OCI-LY1 (cell line): ENCODE results near the gene CIDEA.

Experiments
- H2AFZ ChIP-seq: fragments of 200-600 bp; sonication (generic), shearing (Covaris generic); 2 replicates; pipeline ENCODE4 v1.6.0; 2014; ENCODE audit warnings: antibody characterized with exemption, mild to moderate bottlenecking, low read length
- H3F3A ChIP-seq: fragments of 200-600 bp; sonication (generic), shearing (Covaris generic); 2 replicates; pipeline ENCODE4 v1.6.0; 2014; ENCODE audit warnings: mild to moderate bottlenecking, antibody characterized with exemption, low read length, moderate library complexity; ENCODE audit not compliant: insufficient read depth
- H3K27ac ChIP-seq: fragments of 200-600 bp; sonication (generic); 2 replicates; pipeline ENCODE4 v1.5.1; 2014; ENCODE audit warnings: low read length, mixed run types, mild to moderate bottlenecking, low read depth; ENCODE audit not compliant: poor library complexity, severe bottlenecking
- H3K27me3 ChIP-seq: fragments of 200-600 bp; sonication (generic); 2 replicates; pipeline ENCODE4 v1.6.0; 2014; ENCODE audit warnings: antibody characterized with exemption, mild to moderate bottlenecking, low read length, moderate library complexity; ENCODE audit not compliant: insufficient read depth
- H3K36me3 ChIP-seq: fragments of 200-600 bp; sonication (generic); 2 replicates; pipeline ENCODE4 v1.6.1; 2014; ENCODE audit warnings: mild to moderate bottlenecking, antibody characterized with exemption, low read length, moderate library complexity, mixed read lengths; ENCODE audit not compliant: insufficient read depth
- H3K4me1 ChIP-seq: fragments of 200-600 bp; sonication (generic); 2 replicates; pipeline ENCODE4 v1.5.1; 2014; ENCODE audit warnings: mild to moderate bottlenecking, low read length, moderate library complexity; ENCODE audit not compliant: insufficient read depth, severe bottlenecking
- H3K4me2 ChIP-seq: fragments of 200-600 bp; sonication (generic), shearing (Covaris generic); 2 replicates; pipeline ENCODE4 v1.6.1; 2014; ENCODE audit warnings: low read length
- H3K4me3 ChIP-seq: fragments of 200-600 bp; sonication (generic); 2 replicates; pipeline ENCODE4 v1.5.1; 2014; ENCODE audit warnings: low read length, low read depth, mild to moderate bottlenecking, mixed read lengths; ENCODE audit not compliant: poor library complexity, severe bottlenecking
- H3K79me2 ChIP-seq: fragments of 200-600 bp; shearing (Covaris generic); 2 replicates; pipeline ENCODE4 v1.6.1; 2016; ENCODE audit warnings: mixed run types, low read length, mixed read lengths; ENCODE audit not compliant: insufficient read depth
- H3K9ac ChIP-seq: fragments of 200-600 bp; sonication (generic), shearing (Covaris generic); 2 replicates; pipeline ENCODE4 v1.6.1; 2014; ENCODE audit warnings: mild to moderate bottlenecking, low read length, mixed read lengths
- H3K9me2 ChIP-seq: fragments of 200-600 bp; sonication (generic), shearing (Covaris generic); 2 replicates; pipeline ENCODE4 v1.6.1; 2014; ENCODE audit warnings: low read depth, mild to moderate bottlenecking, low read length, mixed read lengths
- H3K9me3 ChIP-seq: fragments of 200-600 bp; shearing (Covaris generic); 2 replicates; pipeline ENCODE4 v1.6.1; 2014; ENCODE audit warnings: low read length, mixed read lengths
- H4K20me1 ChIP-seq: fragments of 200-600 bp; sonication (generic), shearing (Covaris generic); 2 replicates; pipeline ENCODE4 v1.6.0; 2016; ENCODE audit warnings: mild to moderate bottlenecking, low read length; ENCODE audit not compliant: insufficient read depth
- EZH2 ChIP-seq: fragments of 200-600 bp; sonication (generic), shearing (Covaris generic); IDR thresholded peaks from 2 replicates; pipeline ENCODE4 v1.8.0; 2017; ENCODE audit warnings: borderline replicate concordance, mixed run types, mild to moderate bottlenecking, antibody characterized with exemption, low read length, moderate library complexity, mixed read lengths
- TF ChIP-seq, protein P1 (sequence below): fragments of 200-600 bp; sonication (generic), shearing (Covaris generic); IDR thresholded peaks from 2 replicates; pipeline ENCODE4 v1.5.1; 2017; ENCODE audit warnings: mild to moderate bottlenecking, antibody characterized with exemption, low read length, moderate library complexity, mixed read lengths

CIDEA gene

DNA sequence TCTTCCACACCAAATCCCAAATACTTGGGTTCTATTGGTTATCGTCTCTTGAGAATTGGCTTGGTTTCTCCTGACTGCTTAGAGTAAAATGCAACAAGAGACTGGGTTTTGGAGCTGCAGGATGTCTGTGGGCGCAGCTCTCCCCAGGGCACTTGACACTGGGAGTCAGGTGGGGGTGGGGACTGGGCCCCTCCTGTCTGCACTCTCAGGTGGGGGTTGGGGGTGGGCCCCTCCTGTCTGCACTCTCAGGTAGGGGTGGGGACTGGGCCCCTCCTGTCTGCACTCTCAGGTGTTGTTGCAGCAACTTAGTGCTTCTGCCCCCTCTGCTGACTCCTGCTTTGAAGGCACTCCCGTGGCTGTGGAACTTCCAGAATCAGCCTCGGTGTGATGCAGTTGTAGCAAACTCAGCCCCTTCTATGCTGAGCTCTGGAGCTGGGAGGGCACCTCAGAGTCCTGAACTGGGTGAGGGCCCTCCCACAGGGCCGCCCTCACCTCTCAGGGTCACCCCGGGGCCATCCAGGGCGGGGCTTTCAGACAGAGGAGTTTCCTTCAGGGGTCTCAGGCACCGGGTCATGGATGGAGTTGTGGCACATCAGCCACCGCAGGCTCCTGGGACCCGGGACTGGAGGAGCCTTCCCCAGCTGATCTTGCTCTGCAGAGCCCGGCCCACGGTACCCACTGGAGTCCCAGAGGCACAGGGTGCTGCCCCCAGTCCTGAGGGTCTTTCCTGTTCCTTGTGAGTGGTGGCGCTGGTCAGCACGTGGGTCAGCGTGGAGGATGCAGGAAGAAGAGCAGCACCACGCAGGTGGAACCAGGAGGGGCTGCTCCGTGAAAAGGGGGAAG, 22.9 kb upstream of the CIDEA start:
- no peaks in the 10 kb centered on the region for H3F3A ChIP-seq
- no peak overlapping the region for H3K4me3 ChIP-seq
- H3K27me3 ChIP-seq: no peaks in the 10 kb centered on the region; the same call in 1 of the 2 replicates
- no peaks in the 10 kb centered on the region for H3K9me3 ChIP-seq
- H3K9me2 ChIP-seq: no peaks in the 10 kb centered on the region
- no peak overlapping the region for H2AFZ ChIP-seq
- no peak overlapping the region for H3K9ac ChIP-seq
- no peaks in the 10 kb centered on the region for H4K20me1 ChIP-seq
- H3K4me1 ChIP-seq: no peaks in the 10 kb centered on the region
- H3K4me2 ChIP-seq: no peak overlapping the region
- no peaks in the 10 kb centered on the region for H3K79me2 ChIP-seq
- H3K27ac ChIP-seq: no peak overlapping the region
- no peaks in the 10 kb centered on the region for H3K36me3 ChIP-seq
- TF ChIP-seq EZH2: no peak
- TF ChIP-seq, protein P1, sequence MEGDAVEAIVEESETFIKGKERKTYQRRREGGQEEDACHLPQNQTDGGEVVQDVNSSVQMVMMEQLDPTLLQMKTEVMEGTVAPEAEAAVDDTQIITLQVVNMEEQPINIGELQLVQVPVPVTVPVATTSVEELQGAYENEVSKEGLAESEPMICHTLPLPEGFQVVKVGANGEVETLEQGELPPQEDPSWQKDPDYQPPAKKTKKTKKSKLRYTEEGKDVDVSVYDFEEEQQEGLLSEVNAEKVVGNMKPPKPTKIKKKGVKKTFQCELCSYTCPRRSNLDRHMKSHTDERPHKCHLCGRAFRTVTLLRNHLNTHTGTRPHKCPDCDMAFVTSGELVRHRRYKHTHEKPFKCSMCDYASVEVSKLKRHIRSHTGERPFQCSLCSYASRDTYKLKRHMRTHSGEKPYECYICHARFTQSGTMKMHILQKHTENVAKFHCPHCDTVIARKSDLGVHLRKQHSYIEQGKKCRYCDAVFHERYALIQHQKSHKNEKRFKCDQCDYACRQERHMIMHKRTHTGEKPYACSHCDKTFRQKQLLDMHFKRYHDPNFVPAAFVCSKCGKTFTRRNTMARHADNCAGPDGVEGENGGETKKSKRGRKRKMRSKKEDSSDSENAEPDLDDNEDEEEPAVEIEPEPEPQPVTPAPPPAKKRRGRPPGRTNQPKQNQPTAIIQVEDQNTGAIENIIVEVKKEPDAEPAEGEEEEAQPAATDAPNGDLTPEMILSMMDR: no peak

DNA sequence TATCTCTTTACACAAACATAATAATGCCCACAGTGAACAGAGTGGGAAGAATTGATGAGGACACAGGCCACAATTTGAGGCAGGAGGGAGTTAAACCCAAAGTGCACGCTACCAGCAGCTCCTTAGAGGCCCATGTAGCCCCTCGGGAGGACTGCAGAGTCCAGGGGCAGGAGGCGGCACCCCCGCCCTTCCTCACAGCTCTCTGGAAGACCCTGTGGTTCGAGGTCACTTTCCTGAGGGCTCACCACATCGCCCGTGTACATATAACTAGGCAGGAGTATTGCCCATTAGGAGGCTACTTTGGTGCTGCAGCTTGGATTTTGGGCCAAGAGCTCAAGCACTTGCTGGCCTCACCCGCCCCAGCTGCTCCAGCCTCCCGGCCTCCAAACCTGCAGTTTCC, 22.2 kb upstream of the CIDEA start:
- Histone ChIP-seq H2AFZ (no peak overlapping the region), H3K4me3 (no peak overlapping the region), H3K36me3 (no peaks in the 10 kb centered on the region), H3K27ac (no peak overlapping the region), H3K9me2 (no peaks in the 10 kb centered on the region), H3F3A (no peaks in the 10 kb centered on the region), H3K4me1 (no peaks in the 10 kb centered on the region), H3K9me3 (no peaks in the 10 kb centered on the region), H3K9ac (no peak overlapping the region), H3K4me2 (no peak overlapping the region), H4K20me1 (no peaks in the 10 kb centered on the region), H3K27me3 (no peaks in the 10 kb centered on the region; the same call in 1 of the 2 replicates), H3K79me2 (no peaks in the 10 kb centered on the region)
- TF ChIP-seq EZH2: no peak
- TF ChIP-seq, protein P1: no peak

DNA sequence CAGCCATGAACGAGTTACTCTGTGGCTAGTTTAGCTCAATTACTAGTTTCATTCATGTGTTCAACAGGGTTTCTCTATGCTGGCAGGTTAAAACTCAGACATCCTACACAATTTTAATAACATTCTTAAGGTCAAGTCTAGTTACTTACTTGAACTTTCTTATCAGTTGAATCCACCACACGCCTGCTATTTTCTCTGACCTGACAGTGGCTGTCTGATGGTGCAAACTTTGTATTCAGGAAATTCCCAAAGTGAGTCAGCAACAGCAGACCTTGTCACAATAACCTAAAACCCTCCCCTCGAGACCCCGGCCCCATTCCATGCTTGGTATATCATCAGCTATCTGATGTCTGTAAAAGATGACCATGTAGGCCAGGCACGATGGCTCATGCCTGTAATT, 20.8 kb upstream of the CIDEA start:
- no peak overlapping the region for H3K9ac ChIP-seq
- H3K4me3 ChIP-seq: no peak overlapping the region
- H3K9me2 ChIP-seq: no peaks in the 10 kb centered on the region
- no peak for TF ChIP-seq EZH2
- TF ChIP-seq, protein P1: no peak
- H3K9me3 ChIP-seq: no peaks in the 10 kb centered on the region
- H3K4me2 ChIP-seq: no peak overlapping the region
- no peak overlapping the region for H3K27ac ChIP-seq
- H3K27me3 ChIP-seq: no peaks in the 10 kb centered on the region; the same call in 1 of the 2 replicates
- no peak overlapping the region for H2AFZ ChIP-seq
- H3K4me1 ChIP-seq: no peaks in the 10 kb centered on the region
- no peaks in the 10 kb centered on the region for H3K79me2 ChIP-seq
- no peaks in the 10 kb centered on the region for H3F3A ChIP-seq
- H4K20me1 ChIP-seq: no peaks in the 10 kb centered on the region
- no peaks in the 10 kb centered on the region for H3K36me3 ChIP-seq
